Suprapubic skin (tissue), 3 donors: Measurements from ENCODE around the gene ZNF304.

Experiments used
- POLR2A ChIP-seq, 2 donors: fragments of 450-650 bp; IDR thresholded peaks; one replicate each; pipeline ENCODE4 v1.6.1; 2017; ENCODE audit warnings: antibody characterized with exemption in 2 of 2, mild to moderate bottlenecking in 2 of 2, moderate library complexity in 2 of 2
- TF ChIP-seq, protein P1 (sequence below), 2 donors: fragments of 200-600 bp in 1 of 2; fragments of 450-650 bp in 1 of 2; sonication (generic) in 1 of 2; IDR thresholded peaks; one replicate each; pipeline ENCODE4 v1.5.1; 2016 to 2019; ENCODE audit warnings: antibody characterized with exemption in 2 of 2, mild to moderate bottlenecking in 1 of 2, moderate library complexity in 1 of 2

DNA sequence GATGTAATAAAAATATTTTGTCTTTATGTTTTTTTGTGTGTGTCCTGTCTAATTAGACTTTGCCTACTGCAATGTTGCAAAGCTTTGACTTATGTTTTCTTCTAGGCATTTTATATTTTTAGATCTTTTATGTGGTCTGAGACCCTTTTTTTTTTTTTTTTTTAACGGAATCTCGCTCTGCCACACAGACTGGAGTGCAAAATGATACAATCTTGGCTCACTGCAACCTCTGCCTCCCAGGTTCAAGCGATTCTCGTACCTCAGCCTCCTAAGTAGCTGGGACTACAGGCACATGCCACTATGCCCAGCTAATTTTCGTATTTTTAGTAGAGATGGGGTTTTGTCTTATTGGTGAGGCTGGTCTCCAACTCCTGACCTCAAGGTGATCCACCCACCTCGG lies 8.5 kb upstream of the ZNF304 start:
- no peak for TF ChIP-seq POLR2A (IDR thresholded peaks at IDR 0.05)
- TF ChIP-seq, protein P1, sequence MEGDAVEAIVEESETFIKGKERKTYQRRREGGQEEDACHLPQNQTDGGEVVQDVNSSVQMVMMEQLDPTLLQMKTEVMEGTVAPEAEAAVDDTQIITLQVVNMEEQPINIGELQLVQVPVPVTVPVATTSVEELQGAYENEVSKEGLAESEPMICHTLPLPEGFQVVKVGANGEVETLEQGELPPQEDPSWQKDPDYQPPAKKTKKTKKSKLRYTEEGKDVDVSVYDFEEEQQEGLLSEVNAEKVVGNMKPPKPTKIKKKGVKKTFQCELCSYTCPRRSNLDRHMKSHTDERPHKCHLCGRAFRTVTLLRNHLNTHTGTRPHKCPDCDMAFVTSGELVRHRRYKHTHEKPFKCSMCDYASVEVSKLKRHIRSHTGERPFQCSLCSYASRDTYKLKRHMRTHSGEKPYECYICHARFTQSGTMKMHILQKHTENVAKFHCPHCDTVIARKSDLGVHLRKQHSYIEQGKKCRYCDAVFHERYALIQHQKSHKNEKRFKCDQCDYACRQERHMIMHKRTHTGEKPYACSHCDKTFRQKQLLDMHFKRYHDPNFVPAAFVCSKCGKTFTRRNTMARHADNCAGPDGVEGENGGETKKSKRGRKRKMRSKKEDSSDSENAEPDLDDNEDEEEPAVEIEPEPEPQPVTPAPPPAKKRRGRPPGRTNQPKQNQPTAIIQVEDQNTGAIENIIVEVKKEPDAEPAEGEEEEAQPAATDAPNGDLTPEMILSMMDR (IDR thresholded peaks at IDR 0.05), result no peak
